GM23338 (cell line): Measurements from ENCODE around the gene SLC45A3. TPM values are rescaled to one million over a fixed set of nuclear protein-coding genes. Genes with fewer than 3 reads are reported as not detected.

ENCODE experiments used
- ATAC-seq: fragments of 200-7000 bp; cut with Tn5 transposase; 3 replicates; pipeline ENCODE4 v1.9.1; 2020
- DNase-seq: peaks from one replicate; pipeline ENCODE4 v3.0.0-alpha.2; 2015; ENCODE audit warnings: low spot score
- H2AFZ ChIP-seq: fragments of 200-600 bp; sonication (generic); 2 replicates; pipeline ENCODE4 v1.8.0; 2016; ENCODE audit warnings: antibody characterized with exemption, mild to moderate bottlenecking, moderate library complexity
- H3F3A ChIP-seq: fragments of 200-600 bp; sonication (generic); replicated peaks from 2 replicates; pipeline ENCODE4 v1.8.0; 2017; ENCODE audit warnings: antibody characterized with exemption, mixed run types, low read depth
- H3K27ac ChIP-seq: fragments of 200-600 bp; sonication (generic); 2 replicates; pipeline ENCODE4 v1.6.1; 2016; ENCODE audit warnings: low read depth
- H3K27me3 ChIP-seq: fragments of 200-600 bp; sonication (generic); 2 replicates; pipeline ENCODE4 v1.8.0; 2016; ENCODE audit warnings: mild to moderate bottlenecking, mixed run types, moderate library complexity; ENCODE audit not compliant: insufficient read depth
- H3K36me3 ChIP-seq: fragments of 200-600 bp; sonication (generic); 2 replicates; pipeline ENCODE4 v1.8.0; 2016; ENCODE audit warnings: mild to moderate bottlenecking; ENCODE audit not compliant: insufficient read depth
- H3K4me1 ChIP-seq: fragments of 200-600 bp; sonication (generic); 2 replicates; pipeline ENCODE4 v1.8.0; 2016; ENCODE audit warnings: mild to moderate bottlenecking, moderate library complexity; ENCODE audit not compliant: insufficient read depth
- H3K4me2 ChIP-seq: fragments of 200-600 bp; sonication (generic); 2 replicates; pipeline ENCODE4 v1.7.1; 2017; ENCODE audit warnings: mixed run types
- H3K4me3 ChIP-seq: fragments of 200-600 bp; sonication (generic); 2 replicates; pipeline ENCODE4 v1.6.1; 2016; ENCODE audit warnings: mixed run types
- H3K79me2 ChIP-seq: fragments of 200-600 bp; sonication (generic); replicated peaks from 2 replicates; pipeline ENCODE4 v1.8.0; 2017; ENCODE audit warnings: mild to moderate bottlenecking; ENCODE audit not compliant: insufficient read depth
- H3K9me2 ChIP-seq: fragments of 200-600 bp; sonication (generic); 2 replicates; pipeline ENCODE4 v1.8.0; 2017; ENCODE audit not compliant: insufficient read depth
- H4K20me1 ChIP-seq: fragments of 200-600 bp; sonication (generic); replicated peaks from 2 replicates; pipeline ENCODE4 v1.8.0; 2017; ENCODE audit warnings: mild to moderate bottlenecking; ENCODE audit not compliant: insufficient read depth
- H3K27ac Mint-ChIP-seq: 2 replicates; pipeline ENCODE4 v1.8.0; 2020; ENCODE audit warnings: inconsistent platforms, mild to moderate bottlenecking, moderate library complexity, mixed read lengths
- H3K27me3 Mint-ChIP-seq: 3 replicates; pipeline ENCODE4 v1.8.0; 2022; ENCODE audit warnings: low read depth, mild to moderate bottlenecking, moderate library complexity, mixed read lengths, inconsistent platforms; ENCODE audit not compliant: insufficient read depth, poor library complexity
- H3K36me3 Mint-ChIP-seq: 3 replicates; pipeline ENCODE4 v1.8.0; 2021; ENCODE audit warnings: low read depth, mild to moderate bottlenecking, inconsistent platforms, moderate library complexity, mixed read lengths
- H3K4me1 Mint-ChIP-seq: 3 replicates; pipeline ENCODE4 v1.8.0; 2020; ENCODE audit warnings: mild to moderate bottlenecking, inconsistent platforms, mixed read lengths
- H3K4me3 Mint-ChIP-seq: 3 replicates; pipeline ENCODE4 v1.8.0; 2021; ENCODE audit warnings: moderate library complexity, mild to moderate bottlenecking, inconsistent platforms, mixed read lengths
- H3K9me3 Mint-ChIP-seq: 3 replicates; pipeline ENCODE4 v1.8.0; 2020; ENCODE audit warnings: moderate library complexity, mild to moderate bottlenecking, inconsistent platforms, mixed read lengths
- CREB1 ChIP-seq: fragments of 250-450 bp; sonication (Bioruptor Pico); IDR thresholded peaks from 2 replicates; pipeline ENCODE4 v1.5.0; 2020; ENCODE audit warnings: low read depth, mild to moderate bottlenecking, moderate library complexity
- EZH2 ChIP-seq: fragments of 200-600 bp; sonication (generic); IDR thresholded peaks from one replicate; pipeline ENCODE4 v1.8.0; 2017; ENCODE audit warnings: antibody characterized with exemption, mild to moderate bottlenecking, low read depth; ENCODE audit not compliant: unreplicated experiment
- JUNB ChIP-seq: IDR thresholded peaks from one replicate; pipeline ENCODE4 v1.6.1; 2016; ENCODE audit warnings: antibody characterized with exemption; ENCODE audit not compliant: unreplicated experiment
- NANOG ChIP-seq: IDR thresholded peaks from 2 replicates; pipeline ENCODE4 v1.6.1; 2016; ENCODE audit warnings: antibody characterized with exemption, borderline replicate concordance
- POLR2AphosphoS5 ChIP-seq: IDR thresholded peaks from 2 replicates; pipeline ENCODE4 v1.6.1; 2016; ENCODE audit warnings: antibody characterized with exemption, low read depth
- ZNF114 ChIP-seq: fragments of 250-450 bp; sonication (Bioruptor Pico); IDR thresholded peaks from 2 replicates; pipeline ENCODE4 v1.5.0; 2020; ENCODE audit warnings: mild to moderate bottlenecking, moderate library complexity
- ZNF331 ChIP-seq: fragments of 250-450 bp; sonication (Bioruptor Pico); IDR thresholded peaks from 2 replicates; pipeline ENCODE4 v1.5.0; 2020; ENCODE audit warnings: low read depth, mild to moderate bottlenecking, moderate library complexity
- ZNF462 ChIP-seq: fragments of 250-450 bp; sonication (Bioruptor Pico); IDR thresholded peaks from 2 replicates; pipeline ENCODE4 v1.5.0; 2020; ENCODE audit warnings: mild to moderate bottlenecking, moderate library complexity
- polyA plus RNA-seq: library from polyadenylated mRNA; unstranded; fragments of >200 nt; fragmentation: Nextera tagmentation; extraction: Ambion mirVana; gene quantifications from 2 replicates; pipeline ENCODE4 v1.2.1, GENCODE V29; 2016
- total RNA-seq: library from RNA; depleted of rRNA; stranded (reverse); fragments of >200 nt; shearing (Covaris generic); gene quantifications from 2 replicates; pipeline ENCODE4 v1.2.3, GENCODE V29; 2014

Gene SLC45A3
- total and polyA plus RNA-seq, 2 experiments from 2014 or later, result 4.7 to 16.0 TPM

- TF ChIP-seq ZNF462 (CRISPR knock-in tag) (no peak), EZH2 (no peak), NANOG (no peak)
Observed at GRCh38 chr1:205699416-205699815, 19.1 kb upstream of the SLC45A3 start (continued).

- Histone ChIP-seq H3F3A (0 out of 2 replicates have a peak, but pooled peaks cover under 1% of the 10 kb centered on the region), H3K79me2 (no peaks in the 10 kb centered on the region), H3K4me2 (no peak overlapping the region), H2AFZ (no peak overlapping the region), H3K36me3 (no peaks in the 10 kb centered on the region), H3K9me2 (no peaks in the 10 kb centered on the region), H3K4me1 (peaks cover 17% of the 10 kb centered on the region), H3K4me3 (no peak overlapping the region), H4K20me1 (no peaks in the 10 kb centered on the region), H3K27ac (no peak overlapping the region), H3K27me3 (no peaks in the 10 kb centered on the region)
- DNase-seq, result no peak
- Mint-ChIP-seq H3K27me3 (peaks cover 17% of the 10 kb centered on the region), H3K4me1 (peaks cover 25% of the 10 kb centered on the region), H3K36me3 (no peaks in the 10 kb centered on the region), H3K27ac (no peak overlapping the region), H3K9me3 (no peaks in the 10 kb centered on the region), H3K4me3 (no peak overlapping the region)
- TF ChIP-seq ZNF462 (CRISPR knock-in tag) (no peak), ZNF114 (CRISPR knock-in tag) (no peak), NANOG (no peak), ZNF331 (no peak), POLR2AphosphoS5 (no peak), CREB1 (no peak), JUNB (no peak)
- ATAC-seq, result no peak
Observed at GRCh38 chr1:205698921-205699320, 18.6 kb upstream of the SLC45A3 start.
